HG03175 (cell line): ENCODE results near the gene NLRP7.
"Not testable (repeated sequence)": the region's sequence is repeated elsewhere in the genome, so short reads cannot be mapped to it uniquely, and the experiment has no call there.

ENCODE experiments used
- ATAC-seq: cut with Tn5 transposase; IDR thresholded peaks from one replicate; pipeline ENCODE4 v1.9.1; 2021; ENCODE audit warnings: mild to moderate bottlenecking, moderate library complexity; ENCODE audit not compliant: unreplicated experiment

NLRP7 gene

GRCh38 chr19:54947381-54947780, at the start of gene NLRP7:
Gene NLRP7 (minus strand): TSS chr19:54947530.
- ATAC-seq = no peak

- no peak for ATAC-seq
Observed at GRCh38 chr19:54995561-54995960, 48.2 kb upstream of the NLRP7 start.

- not testable (repeated sequence) for ATAC-seq
Observed at GRCh38 chr19:54989531-54989930, 42.2 kb upstream of the NLRP7 start.

- ATAC-seq = not testable (repeated sequence)
Observed at GRCh38 chr19:54982562-54982961, 35.2 kb upstream of the NLRP7 start.

- ATAC-seq = not testable (repeated sequence)
Observed at GRCh38 chr19:54973229-54974090, 26.1 kb upstream of the NLRP7 start.

GRCh38 chr19:54971446-54971845, 24.1 kb upstream of the NLRP7 start:
- ATAC-seq = not testable (repeated sequence)

- ATAC-seq = no peak
Observed at GRCh38 chr19:54969647-54970046, 22.3 kb upstream of the NLRP7 start.

GRCh38 chr19:54967611-54968010, 20.3 kb upstream of the NLRP7 start:
- ATAC-seq = no peak

GRCh38 chr19:54965055-54965454, 17.7 kb upstream of the NLRP7 start:
- not testable (repeated sequence) for ATAC-seq

GRCh38 chr19:54959840-54960239, 12.5 kb upstream of the NLRP7 start:
- ATAC-seq = no peak

GRCh38 chr19:54955376-54955775, 8.0 kb upstream of the NLRP7 start:
- ATAC-seq = no peak

- ATAC-seq = not testable (repeated sequence)
Observed at GRCh38 chr19:54953345-54953713, 6.0 kb upstream of the NLRP7 start.

GRCh38 chr19:54952591-54953344, 5.4 kb upstream of the NLRP7 start:
- no peak for ATAC-seq

- not testable (repeated sequence) for ATAC-seq
Observed at GRCh38 chr19:54950580-54950979, 3.2 kb upstream of the NLRP7 start.

GRCh38 chr19:54949412-54949811, 2.1 kb upstream of the NLRP7 start:
- ATAC-seq = no peak

- not testable (repeated sequence) for ATAC-seq
Observed at GRCh38 chr19:54943772-54944361, 3.5 kb downstream of the NLRP7 start.

- ATAC-seq = not testable (repeated sequence)
Observed at GRCh38 chr19:54939538-54939937, 7.8 kb downstream of the NLRP7 start.

GRCh38 chr19:54938906-54939305, 8.4 kb downstream of the NLRP7 start:
- no peak for ATAC-seq

- ATAC-seq = no peak
Observed at GRCh38 chr19:54937926-54938325, 9.4 kb downstream of the NLRP7 start.

GRCh38 chr19:54928299-54928698, 19.0 kb downstream of the NLRP7 start:
- no peak for ATAC-seq

- no peak for ATAC-seq
Observed at GRCh38 chr19:54923276-54923675, 24.1 kb downstream of the NLRP7 start.

GRCh38 chr19:54921082-54921481, 26.2 kb downstream of the NLRP7 start:
- ATAC-seq = no peak
